Bronchial epithelial cell (primary cell): Measurements from ENCODE around the gene TFE3. TPM values are rescaled to one million over a fixed set of nuclear protein-coding genes. Genes with fewer than 3 reads are reported as not detected.

Source experiments
- DNase-seq: peaks from one replicate; pipeline ENCODE4 v3.0.0-alpha.2; 2010; ENCODE audit warnings: low read depth
- FAIRE-seq: peaks from 2 replicates; lab custom pipeline; 2011; peaks lifted over from hg19 to GRCh38; lab: Jason Lieb, UNC
- H3K27me3 ChIP-seq: 2 replicates; pipeline ENCODE4 v1.5.1; 2011; ENCODE audit warnings: low read length; ENCODE audit not compliant: control insufficient read depth, insufficient read depth
- H3K36me3 ChIP-seq: 2 replicates; pipeline ENCODE4 v1.5.1; 2011; ENCODE audit warnings: low read length; ENCODE audit not compliant: control insufficient read depth, insufficient read depth
- H3K4me3 ChIP-seq: 2 replicates; pipeline ENCODE4 v1.5.1; 2011; ENCODE audit warnings: mild to moderate bottlenecking, low read depth, low read length, control low read depth
- CTCF ChIP-seq: IDR thresholded peaks from 2 replicates; pipeline ENCODE4 v1.5.1; 2011; ENCODE audit warnings: mild to moderate bottlenecking, moderate library complexity, low read length, control low read depth, inconsistent platforms; ENCODE audit not compliant: insufficient read depth, severe bottlenecking
- total RNA-seq: library from RNA; depleted of rRNA; stranded (reverse); fragments of >200 nt; gene quantifications from 2 replicates; pipeline ENCODE4 v1.2.1, GENCODE V29; 2014

The TFE3 gene
- total RNA-seq, 1 donor from 2014 or later: 8.7 TPM

- Histone ChIP-seq H3K4me3 (no peak overlapping the region), H3K27me3 (no peaks in the 10 kb centered on the region), H3K36me3 (peaks cover 6% of the 10 kb centered on the region)
- DNase-seq (no peak), FAIRE-seq (no peak)
- TF ChIP-seq CTCF: no peak
Measured at GRCh38 chrX:49069038-49069437, 25.9 kb upstream of the TFE3 start.

GRCh38 chrX:49067285-49068120 is 24.3 kb upstream of the TFE3 start:
- Histone ChIP-seq H3K36me3 (peaks cover 6% of the 10 kb centered on the region), H3K4me3 (no peak overlapping the region), H3K27me3 (no peaks in the 10 kb centered on the region)
- no peak for DNase-seq
- no peak for FAIRE-seq
- no peak for TF ChIP-seq CTCF

GRCh38 chrX:49066690-49067089 is 23.5 kb upstream of the TFE3 start:
- Histone ChIP-seq H3K27me3 (no peaks in the 10 kb centered on the region), H3K4me3 (no peak overlapping the region), H3K36me3 (peaks cover 12% of the 10 kb centered on the region)
- FAIRE-seq (no peak), DNase-seq (no peak)
- no peak for TF ChIP-seq CTCF

GRCh38 chrX:49066278-49066677 is 23.1 kb upstream of the TFE3 start:
- TF ChIP-seq CTCF: no peak
- FAIRE-seq: no peak
- Histone ChIP-seq H3K27me3 (no peaks in the 10 kb centered on the region), H3K36me3 (peaks cover 12% of the 10 kb centered on the region), H3K4me3 (no peak overlapping the region)
- no peak for DNase-seq

GRCh38 chrX:49064735-49065134 is 21.6 kb upstream of the TFE3 start:
- FAIRE-seq: no peak
- DNase-seq: no peak
- Histone ChIP-seq H3K36me3 (peaks cover 14% of the 10 kb centered on the region), H3K27me3 (no peaks in the 10 kb centered on the region), H3K4me3 (no peak overlapping the region)
- TF ChIP-seq CTCF: no peak

GRCh38 chrX:49064303-49064702 is 21.1 kb upstream of the TFE3 start:
- Histone ChIP-seq H3K4me3 (no peak overlapping the region), H3K36me3 (peaks cover 14% of the 10 kb centered on the region), H3K27me3 (no peaks in the 10 kb centered on the region)
- DNase-seq (no peak), FAIRE-seq (no peak)
- no peak for TF ChIP-seq CTCF
